ENCODE data around the gene GCK.

The GCK gene

GRCh38 chr7:44098092-44099068 is 90.9 kb downstream of the GCK start:
- in situ Hi-C loops (cut with MboI; ENCODE audit: low sequenced_read_pairs, unreplicated experiment), result no loop called here
- no peak for DNase-seq (ENCODE audit: low spot score)
- TF ChIP-seq CTCF (IDR thresholded peaks at IDR 0.05; ENCODE audit: borderline replicate concordance, control extremely low read depth, extremely low read depth, insufficient read depth, missing control alignments), result no peak

GRCh38 chr7:44097064-44097932 is 91.9 kb downstream of the GCK start:
- no peak for TF ChIP-seq CTCF (IDR thresholded peaks at IDR 0.05; ENCODE audit: borderline replicate concordance, control extremely low read depth, extremely low read depth, insufficient read depth, missing control alignments)
- in situ Hi-C loops (cut with MboI; ENCODE audit: low sequenced_read_pairs, unreplicated experiment), result no loop called here
- DNase-seq (ENCODE audit: low spot score), result peak; percentile 76

GRCh38 chr7:44096326-44096881 is 92.8 kb downstream of the GCK start:
- in situ Hi-C loops (cut with MboI; ENCODE audit: low sequenced_read_pairs, unreplicated experiment), result no loop called here
- DNase-seq (ENCODE audit: low spot score), result no peak
- no peak for TF ChIP-seq CTCF (IDR thresholded peaks at IDR 0.05; ENCODE audit: borderline replicate concordance, control extremely low read depth, extremely low read depth, insufficient read depth, missing control alignments)

GRCh38 chr7:44095781-44096180 is 93.5 kb downstream of the GCK start:
- in situ Hi-C loops (cut with MboI; ENCODE audit: low sequenced_read_pairs, unreplicated experiment), result no loop called here
- DNase-seq (ENCODE audit: low spot score), result no peak
- no peak for TF ChIP-seq CTCF (IDR thresholded peaks at IDR 0.05; ENCODE audit: borderline replicate concordance, control extremely low read depth, extremely low read depth, insufficient read depth, missing control alignments)

- in situ Hi-C loops (cut with MboI; ENCODE audit: low sequenced_read_pairs, unreplicated experiment), result no loop called here
- TF ChIP-seq CTCF (IDR thresholded peaks at IDR 0.05; ENCODE audit: borderline replicate concordance, control extremely low read depth, extremely low read depth, insufficient read depth, missing control alignments), result no peak
- no peak for DNase-seq (ENCODE audit: low spot score)
These were observed 94.2 kb downstream of the GCK start for GRCh38 chr7:44094883-44095592.

- in situ Hi-C loops (cut with MboI; ENCODE audit: low sequenced_read_pairs, unreplicated experiment), result no loop called here
These were observed 94.9 kb downstream of the GCK start for GRCh38 chr7:44094365-44094764.

More at GRCh38 chr7:44094365-44094764, 94.9 kb downstream of the GCK start:
- DNase-seq (ENCODE audit: low spot score), result no peak
- TF ChIP-seq CTCF (IDR thresholded peaks at IDR 0.05; ENCODE audit: borderline replicate concordance, control extremely low read depth, extremely low read depth, insufficient read depth, missing control alignments), result no peak

Measured in GM13976 (cell line).